Mucosa of descending colon (tissue), 3 donors: Measurements from ENCODE around the gene PKHD1. TPM values are rescaled to one million over a fixed set of nuclear protein-coding genes. Genes with fewer than 3 reads are reported as not detected.

Experiments
- ATAC-seq: fragments of 200-7000 bp; cut with Tn5 transposase; one replicate; pipeline ENCODE4 v1.9.1; 2020; ENCODE audit warnings: mild to moderate bottlenecking, moderate library complexity
- DNase-seq, 3 donors: peaks; one replicate each; pipeline ENCODE4 v3.0.0-alpha.2; 2020
- H3K36me3 ChIP-seq: fragments of 200-600 bp; one replicate; pipeline ENCODE4 v1.8.0; 2021; ENCODE audit warnings: low read depth, mild to moderate bottlenecking
- H3K4me1 ChIP-seq: fragments of 200-600 bp; one replicate; pipeline ENCODE4 v1.8.0; 2021; ENCODE audit warnings: low read depth, mild to moderate bottlenecking
- H3K4me3 ChIP-seq: fragments of 200-600 bp; one replicate; pipeline ENCODE4 v1.8.0; 2021; ENCODE audit warnings: mild to moderate bottlenecking
- H3K9me3 ChIP-seq: fragments of 200-600 bp; one replicate; pipeline ENCODE4 v1.8.0; 2021; ENCODE audit warnings: mild to moderate bottlenecking
- CTCF ChIP-seq: fragments of 200-600 bp; IDR thresholded peaks from one replicate; pipeline ENCODE4 v1.8.0; 2022; ENCODE audit warnings: antibody characterized with exemption, mild to moderate bottlenecking
- intact Hi-C, 2 donors: fragments of 100-400 bp; cut with DNase I in 1 of 2; cut with micrococcal nuclease in 1 of 2; formaldehyde crosslinking; loops; one replicate each; pipeline versions ENCODE4 v1.11.0 to v1.11.1; 2022; cut with DNase I, micrococcal nuclease
- total RNA-seq, 3 donors: library from RNA; stranded (reverse); fragmentation: NEBNext Ultra II Directional in 2 of 3; extraction: Animal tissue kit (Norgen Biotek cat#: 25700) in 2 of 3; gene quantifications; one replicate each; pipeline versions ENCODE4 v1.2.1 to v1.2.4, GENCODE V29; 2021 to 2023
- donor health status: DM: no; HTN: no; CAD: no; lungs with moderate emphysema.
- donor health status: DM: no; HTN: no; CAD: no.
- donor health status: DM: no; HTN: yes; CAD: no.

Gene PKHD1
- total RNA-seq, 3 donors from 2014 or later = 0.12 to 0.22 (median 0.20) TPM

- H3K9me3 ChIP-seq = no peaks in the 10 kb centered on the region
- no peak overlapping the region for H3K4me3 ChIP-seq
- H3K4me1 ChIP-seq = peaks cover 5% of the 10 kb centered on the region
- no peaks in the 10 kb centered on the region for H3K36me3 ChIP-seq
- intact Hi-C loops = no loop called here
- DNase-seq = no peak
- no peak for TF ChIP-seq CTCF
- ATAC-seq = no peak
Observed at GRCh38 chr6:52086741-52087140, 672 bp downstream of the PKHD1 start.

- H3K4me1 ChIP-seq = no peaks in the 10 kb centered on the region
- ATAC-seq (no peak), DNase-seq (no peak)
- no peak overlapping the region for H3K4me3 ChIP-seq
- no peak for TF ChIP-seq CTCF
- intact Hi-C loops = no loop called here
- H3K9me3 ChIP-seq = no peaks in the 10 kb centered on the region
- no peaks in the 10 kb centered on the region for H3K36me3 ChIP-seq
Observed at GRCh38 chr6:52081237-52081636, 6.2 kb downstream of the PKHD1 start.

- no peak for ATAC-seq
Observed at GRCh38 chr6:52077961-52078625, 9.3 kb downstream of the PKHD1 start.

GRCh38 chr6:52077180-52077884 is 10.1 kb downstream of the PKHD1 start:
- no peaks in the 10 kb centered on the region for H3K36me3 ChIP-seq
- no peak for DNase-seq
- H3K4me1 ChIP-seq = no peaks in the 10 kb centered on the region
- intact Hi-C loops = no loop called here
- TF ChIP-seq CTCF = no peak
- H3K9me3 ChIP-seq = no peaks in the 10 kb centered on the region
- ATAC-seq = no peak
- no peak overlapping the region for H3K4me3 ChIP-seq

More at GRCh38 chr6:52077961-52078625, 9.3 kb downstream of the PKHD1 start:
- TF ChIP-seq CTCF = no peak
- H3K4me3 ChIP-seq = no peak overlapping the region
- no peaks in the 10 kb centered on the region for H3K9me3 ChIP-seq
- H3K36me3 ChIP-seq = no peaks in the 10 kb centered on the region
- DNase-seq = no peak
- H3K4me1 ChIP-seq = no peaks in the 10 kb centered on the region
- intact Hi-C loops = no loop called here

GRCh38 chr6:52076791-52077179 is 10.6 kb downstream of the PKHD1 start:
- Histone ChIP-seq H3K9me3 (no peaks in the 10 kb centered on the region), H3K4me1 (no peaks in the 10 kb centered on the region), H3K4me3 (no peak overlapping the region), H3K36me3 (no peaks in the 10 kb centered on the region)
- DNase-seq = no peak
- no peak for ATAC-seq
- intact Hi-C loops = no loop called here
- TF ChIP-seq CTCF = no peak
